ENCODE measurements around the gene RXRA.

Gene RXRA

GRCh38 chr9:134371731-134372130 lies 45.5 kb downstream of the RXRA start:
- no peak for DNase-seq

- DNase-seq = no peak
Observed at GRCh38 chr9:134372581-134373267, 46.5 kb downstream of the RXRA start.

- no peak for DNase-seq
Observed at GRCh38 chr9:134373269-134373668, 47.0 kb downstream of the RXRA start.

DNA sequence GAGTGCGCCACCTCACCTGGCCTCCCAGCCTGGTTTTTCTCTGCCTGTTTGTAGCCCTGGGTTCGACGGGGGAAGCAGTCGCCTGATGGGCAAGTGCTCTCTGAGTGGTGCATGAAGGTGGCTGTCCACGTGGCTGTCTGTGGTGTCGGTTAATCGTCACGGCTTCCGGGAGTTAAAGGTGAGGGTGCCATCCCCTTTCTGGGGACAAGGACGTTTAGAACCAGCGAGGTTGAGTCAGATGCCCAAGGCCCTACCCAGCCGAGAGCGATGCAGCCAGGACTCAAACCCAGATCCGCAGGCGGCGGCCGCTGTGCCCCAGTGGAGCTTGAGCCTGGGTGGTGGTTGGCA lies 47.7 kb downstream of the RXRA start:
- no peak for DNase-seq

DNA sequence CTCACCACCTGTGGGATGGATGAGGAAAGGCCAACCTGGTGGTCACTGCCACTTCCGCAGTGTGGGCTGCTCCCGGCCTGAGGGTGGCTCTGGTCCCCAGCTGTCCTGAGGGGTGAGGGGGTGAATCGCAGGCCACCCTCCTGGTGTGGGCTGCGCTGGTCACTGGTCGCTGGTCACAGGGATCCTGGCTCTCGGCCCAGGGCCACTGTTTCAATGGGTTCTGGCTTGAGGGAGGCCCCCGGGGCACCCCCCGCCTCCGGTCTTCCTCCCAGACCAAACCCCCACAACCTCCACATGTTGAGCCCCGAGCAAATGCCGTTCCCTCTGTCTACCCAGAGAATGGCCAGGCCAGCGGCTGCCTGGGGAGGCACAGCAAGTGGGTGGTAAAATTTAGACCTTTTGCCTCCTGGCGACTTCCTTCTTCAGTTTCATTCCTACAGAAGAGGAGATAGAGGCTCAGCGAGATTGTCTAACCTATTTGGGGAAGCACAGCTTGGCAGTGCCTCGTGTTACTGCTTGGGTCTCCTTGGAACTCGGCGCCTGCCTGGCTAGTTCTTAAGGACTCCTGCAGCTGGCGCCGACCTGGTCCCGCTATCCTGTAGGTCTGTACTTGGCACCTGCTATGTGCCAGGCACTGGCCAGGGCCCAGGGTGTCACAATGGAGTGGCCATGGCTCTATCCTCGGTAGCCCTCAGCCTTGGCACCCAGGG lies 48.2 kb downstream of the RXRA start:
- DNase-seq = no peak

GRCh38 chr9:134375011-134375390 lies 48.7 kb downstream of the RXRA start:
- DNase-seq = no peak

DNA sequence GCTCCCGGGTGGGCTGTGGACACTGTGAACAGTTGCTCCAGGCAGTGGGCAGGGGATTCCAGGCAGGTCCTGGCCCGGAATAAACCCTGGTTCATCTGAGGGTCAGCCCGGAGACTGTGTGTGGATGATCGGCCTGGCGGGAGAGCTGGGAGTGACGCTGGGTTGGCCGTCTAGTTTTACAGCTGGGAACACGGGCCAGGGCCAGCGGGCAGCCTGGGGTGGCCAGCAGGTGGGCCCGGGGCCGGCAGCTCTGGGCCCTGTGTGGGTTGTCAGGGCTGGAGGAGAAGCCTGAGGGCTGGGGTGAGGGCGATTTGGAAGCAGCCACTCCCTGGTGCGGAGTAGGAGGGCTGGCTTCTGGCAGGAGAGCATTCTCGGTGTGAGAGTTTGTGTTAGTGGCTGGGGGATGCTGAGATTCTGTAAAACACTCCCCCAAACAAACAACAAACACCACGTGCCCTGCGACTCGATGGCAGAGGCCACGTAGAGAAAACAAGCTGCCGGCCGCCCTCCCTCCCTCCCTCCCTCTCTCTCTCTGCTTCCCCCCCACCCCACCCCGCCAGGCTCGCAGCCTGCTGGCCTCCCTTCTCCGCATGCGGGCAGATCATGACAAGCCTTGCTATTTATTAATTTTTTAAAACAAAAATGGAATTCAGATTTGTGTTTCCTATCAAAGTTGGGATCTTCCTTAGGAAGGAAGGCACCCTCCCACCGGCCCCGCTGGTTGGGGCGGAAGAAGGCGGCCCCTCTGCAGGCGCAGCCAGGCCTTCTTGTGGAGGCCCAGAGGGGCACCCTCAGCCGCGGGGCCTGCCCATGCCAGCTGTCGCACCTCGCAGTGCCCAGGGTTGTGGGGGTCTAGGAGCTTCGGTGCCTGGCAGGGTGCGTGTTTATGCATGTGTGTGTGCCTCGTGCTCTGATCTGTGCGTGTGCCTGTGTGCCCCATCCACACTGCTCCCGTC lies 49.5 kb downstream of the RXRA start:
- DNase-seq = no peak

GRCh38 chr9:134376386-134377142 lies 50.3 kb downstream of the RXRA start:
- no peak for DNase-seq

DNA sequence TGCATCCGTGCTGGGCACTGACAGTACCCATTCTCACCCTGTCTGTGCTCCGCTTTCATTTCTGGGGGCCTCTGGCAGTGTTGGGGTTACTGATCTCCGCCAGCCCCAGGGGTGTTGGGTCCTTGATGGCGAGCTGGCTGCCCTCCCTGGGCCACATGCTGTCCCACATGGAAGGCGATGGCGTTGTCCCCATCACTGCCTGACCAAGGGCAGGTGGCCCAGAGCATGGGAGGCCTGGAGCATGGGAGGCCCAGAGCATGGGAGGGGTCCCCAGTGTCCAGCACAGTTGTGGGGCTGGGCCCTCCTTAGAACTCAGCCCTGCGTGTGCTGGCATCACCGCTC lies 50.9 kb downstream of the RXRA start:
- no peak for DNase-seq

DNA sequence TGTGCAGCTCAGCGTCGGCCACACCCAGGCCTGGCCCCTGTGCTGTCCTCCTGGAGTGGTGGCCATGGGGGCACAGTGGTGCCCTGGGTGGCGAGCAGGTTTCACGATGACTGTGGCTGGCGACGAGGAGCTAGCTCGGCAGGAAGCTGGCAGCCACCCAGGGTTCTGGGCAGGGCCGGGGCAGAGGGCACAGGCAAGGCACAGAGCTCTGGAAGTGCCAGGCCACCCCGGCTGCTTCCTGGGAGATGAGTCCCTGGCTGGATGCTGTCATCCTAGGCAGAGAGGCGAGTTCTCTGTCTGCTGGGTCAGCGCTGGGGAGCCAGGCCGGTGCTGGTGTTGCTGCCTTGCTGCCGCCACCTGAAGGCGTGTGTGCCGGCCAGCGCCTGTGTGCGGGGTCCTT lies 51.7 kb downstream of the RXRA start:
- DNase-seq = no peak

DNA sequence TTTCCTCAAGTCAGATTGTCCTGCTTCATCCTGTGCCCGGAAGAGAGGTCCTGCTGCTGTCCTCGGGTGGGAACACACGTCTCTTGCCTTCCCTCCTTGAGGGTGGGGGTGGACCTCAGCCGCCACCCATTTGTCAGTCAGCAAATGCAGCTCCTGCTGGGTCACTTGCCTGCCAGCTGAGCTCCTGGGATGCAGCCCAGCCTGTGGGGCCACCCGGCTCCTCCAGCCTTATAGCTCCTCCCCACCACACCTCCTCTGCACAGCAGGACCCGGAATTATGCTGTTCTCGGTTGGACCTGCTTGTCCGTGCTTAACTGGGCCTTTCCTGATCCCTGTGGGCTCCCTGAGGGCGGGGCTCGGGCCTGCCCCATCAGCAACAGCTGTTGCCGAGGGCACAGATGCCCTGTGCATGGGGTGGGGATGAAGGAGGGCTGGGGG lies 52.7 kb downstream of the RXRA start:
- no peak for DNase-seq

GRCh38 chr9:134379831-134380365 lies 53.6 kb downstream of the RXRA start:
- no peak for DNase-seq

- no peak for DNase-seq
Observed at GRCh38 chr9:134380542-134381271, 54.5 kb downstream of the RXRA start.

- no peak for DNase-seq
Observed at GRCh38 chr9:134381272-134381661, 55.0 kb downstream of the RXRA start.

DNA sequence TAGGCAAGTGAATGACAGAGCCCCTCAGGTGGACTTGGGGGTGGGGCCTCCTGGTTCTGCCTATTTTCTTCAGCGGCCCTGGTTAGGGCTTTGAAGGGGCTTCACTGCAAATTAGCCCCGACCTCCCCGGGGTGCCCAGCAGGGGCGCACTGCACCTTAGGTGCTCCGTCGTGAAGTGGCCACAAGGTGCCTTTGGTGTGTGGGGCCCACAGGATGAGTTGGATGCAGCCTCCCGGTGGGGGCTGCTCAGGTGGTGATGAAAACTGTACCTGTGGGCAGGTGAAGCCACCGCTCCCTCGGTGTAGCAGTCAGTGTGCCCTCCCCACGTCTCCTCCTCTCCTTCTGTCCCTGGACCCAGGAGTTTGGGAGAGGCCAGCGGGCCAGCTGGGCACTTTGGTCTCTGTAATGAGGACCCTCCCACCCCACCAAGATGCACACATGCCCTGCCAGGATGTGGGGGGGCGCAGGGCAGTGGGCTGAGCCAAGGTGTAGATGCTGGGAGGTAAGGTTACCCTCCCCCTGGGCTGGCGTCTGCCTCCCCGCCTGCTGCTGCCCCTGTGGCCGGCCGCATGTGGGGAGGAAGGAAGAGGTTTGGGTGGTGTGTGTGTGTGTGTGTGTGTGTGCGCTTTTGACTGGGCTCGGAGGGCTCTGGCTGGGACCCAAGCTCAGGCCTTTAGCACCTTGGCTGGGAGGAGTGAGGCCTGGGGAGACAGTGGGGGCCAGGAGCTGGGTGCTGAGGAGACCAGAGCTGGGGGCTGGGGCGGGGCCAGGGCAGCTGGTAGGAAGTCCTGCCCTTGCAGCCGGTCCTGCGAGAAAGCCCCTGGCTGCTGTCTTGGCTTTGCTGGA lies 55.6 kb downstream of the RXRA start:
- no peak for DNase-seq

- DNase-seq = no peak
Observed at GRCh38 chr9:134382733-134383132, 56.5 kb downstream of the RXRA start.

DNA sequence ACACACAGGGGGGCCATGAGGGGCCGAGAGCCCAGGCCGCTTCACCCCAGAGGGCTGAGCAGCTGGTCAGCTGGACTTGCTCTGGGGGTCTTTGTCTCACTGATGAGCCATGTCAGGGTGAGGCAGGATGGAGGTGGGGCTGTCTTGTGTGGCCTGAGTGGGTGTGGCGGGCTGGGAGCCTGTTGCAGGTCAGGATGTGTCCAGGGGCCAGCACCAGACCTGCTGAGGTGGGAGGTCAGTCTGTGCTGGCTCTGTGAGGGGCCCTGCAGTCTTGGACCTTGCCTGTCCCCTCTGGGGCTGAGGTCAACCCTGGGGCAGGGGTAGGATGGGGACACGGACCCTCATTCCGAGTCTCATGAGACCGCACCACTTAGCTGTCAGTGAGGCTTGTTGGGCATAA lies 56.9 kb downstream of the RXRA start:
- no peak for DNase-seq

DNA sequence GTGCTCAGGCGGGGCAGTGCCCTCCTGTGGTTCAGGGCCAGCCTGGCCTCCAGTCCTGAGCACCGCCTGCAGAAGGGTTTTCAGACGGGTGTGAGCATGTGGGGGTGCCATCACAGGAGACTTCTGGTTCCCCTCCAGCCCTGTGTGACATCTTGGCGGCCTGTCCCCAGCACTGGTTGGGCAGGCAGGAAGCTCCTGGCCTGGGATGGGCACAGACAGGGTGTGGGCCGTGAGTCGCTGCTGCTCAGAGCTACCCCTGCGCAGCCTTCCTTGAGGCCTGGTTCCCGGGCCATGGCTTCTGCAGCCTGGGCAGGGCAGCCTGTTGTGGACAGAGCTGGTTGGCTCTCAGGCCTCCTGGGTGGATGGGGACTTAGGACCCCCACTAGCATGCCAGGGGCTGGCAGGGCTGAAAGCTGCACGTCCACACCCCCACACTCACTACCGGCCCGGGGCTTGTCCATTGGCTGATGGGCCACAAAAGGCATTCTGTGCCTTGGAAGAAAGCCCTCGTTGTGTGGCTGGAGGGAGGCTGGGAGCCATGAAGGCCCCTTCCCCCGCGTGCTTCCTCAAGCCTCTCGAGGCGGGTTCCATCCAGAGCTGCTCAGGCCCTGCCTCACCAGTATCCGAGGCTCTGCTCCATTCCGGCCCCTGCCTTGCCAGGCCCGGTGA lies 58.7 kb downstream of the RXRA start:
- no peak for DNase-seq

DNA sequence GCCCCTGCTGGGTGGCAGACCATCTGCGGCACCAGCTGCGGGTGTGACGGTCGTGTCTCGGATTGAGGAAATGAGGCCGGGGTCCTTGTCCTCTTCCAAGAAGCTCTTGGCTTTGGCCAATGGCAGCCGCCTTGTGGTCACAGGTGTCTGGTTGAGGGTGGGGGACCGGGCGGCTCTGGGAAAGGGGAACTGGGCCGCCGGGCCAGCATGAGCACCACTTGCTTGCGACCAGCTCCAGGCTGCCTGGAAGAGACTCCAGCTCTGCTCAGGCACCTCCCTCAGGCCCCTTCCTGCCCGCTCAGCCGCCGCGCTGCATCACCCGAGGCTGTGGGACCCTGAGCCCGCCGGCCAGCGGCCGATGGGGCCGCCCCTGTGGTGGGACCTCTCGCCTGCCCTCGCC lies 59.7 kb downstream of the RXRA start:
- no peak for DNase-seq

Measured in NCI-H187 treated with DMSO at 0.1 percent for 48 hours (cell line).